Caco-2 (cell line): ENCODE results near the gene IFITM5. TPM values are rescaled to one million over a fixed set of nuclear protein-coding genes. Genes with fewer than 3 reads are reported as not detected.

Source experiments
- BruUV-seq: library from RNA; stranded (reverse); fragments of 400-500 nt; replicated peaks from 2 replicates; lab custom pipeline; 2021; lab: Mats Ljungman, UMichigan
- CTCF ChIA-PET: fragments of 300-600 bp; sonication (Branson Sonifier 250); formaldehyde crosslinking; loops from one replicate; lab custom pipeline; 2022; ENCODE audit warnings: antibody characterized with exemption; lab: Charles Lee
- POLR2A ChIA-PET: fragments of 300-600 bp; sonication (Branson Sonifier 250); formaldehyde crosslinking; loops from one replicate; lab custom pipeline; 2022; ENCODE audit warnings: antibody characterized with exemption; lab: Charles Lee
- DNase-seq, 2 experiments: peaks; one replicate each; pipeline versions ENCODE4 v3.0.0 to v3.0.0-alpha.2; 2020 to 2022
- H3K27me3 ChIP-seq: replicated peaks from 2 replicates; pipeline ENCODE4 v1.6.0; 2011; ENCODE audit warnings: low read length; ENCODE audit not compliant: control insufficient read depth, insufficient read depth
- H3K36me3 ChIP-seq: 2 replicates; pipeline ENCODE4 v1.5.1; 2011; ENCODE audit warnings: low read length; ENCODE audit not compliant: control insufficient read depth, insufficient read depth
- H3K4me1 ChIP-seq: fragments of 250-450 bp; sonication (Bioruptor Pico); 2 replicates; pipeline ENCODE4 v1.5.1; 2020; ENCODE audit warnings: mild to moderate bottlenecking
- H3K4me3 ChIP-seq: 2 replicates; pipeline ENCODE4 v1.5.1; 2011; ENCODE audit warnings: low read depth, mild to moderate bottlenecking, control low read depth, low read length
- H3K9me3 ChIP-seq: fragments of 250-450 bp; sonication (Bioruptor Pico); 2 replicates; pipeline ENCODE4 v1.5.1; 2020; ENCODE audit warnings: mild to moderate bottlenecking, moderate library complexity
- H3K27ac Mint-ChIP-seq: one replicate; pipeline ENCODE4 v1.8.0; 2022; ENCODE audit warnings: mixed read lengths; ENCODE audit not compliant: unreplicated experiment
- H3K27me3 Mint-ChIP-seq: one replicate; pipeline ENCODE4 v1.8.0; 2022; ENCODE audit warnings: mixed read lengths; ENCODE audit not compliant: insufficient read depth, unreplicated experiment
- H3K36me3 Mint-ChIP-seq: one replicate; pipeline ENCODE4 v1.8.0; 2022; ENCODE audit warnings: mild to moderate bottlenecking, mixed read lengths; ENCODE audit not compliant: insufficient read depth, unreplicated experiment
- H3K4me1 Mint-ChIP-seq: one replicate; pipeline ENCODE4 v1.8.0; 2022; ENCODE audit warnings: low read depth, mixed read lengths; ENCODE audit not compliant: unreplicated experiment
- H3K4me3 Mint-ChIP-seq: one replicate; pipeline ENCODE4 v1.8.0; 2022; ENCODE audit warnings: mild to moderate bottlenecking, moderate library complexity, mixed read lengths; ENCODE audit not compliant: unreplicated experiment
- H3K9me3 Mint-ChIP-seq: one replicate; pipeline ENCODE4 v1.8.0; 2022; ENCODE audit warnings: mixed read lengths; ENCODE audit not compliant: unreplicated experiment
- intact Hi-C: fragments of 100-400 bp; cut with micrococcal nuclease; formaldehyde crosslinking; loops from one replicate; pipeline ENCODE4 v1.10.0; 2022; ENCODE audit not compliant: unreplicated experiment
- total RNA-seq: library from RNA; stranded (reverse); gene quantifications from 2 replicates; pipeline ENCODE4 v1.2.3, GENCODE V29; 2022
- TF ChIP-seq, protein P1 (sequence below), 2 experiments: fragments of 200-600 bp in 1 of 2; IDR thresholded peaks; 1 replicate in 1 of 2; 2 replicates in 1 of 2; pipeline versions ENCODE4 v1.5.1 to v1.8.0; 2011 to 2022; ENCODE audit warnings: antibody characterized with exemption in 1 of 2, control low read depth in 1 of 2, inconsistent platforms in 1 of 2, low read depth in 1 of 2, low read length in 1 of 2, mild to moderate bottlenecking in 1 of 2, moderate library complexity in 1 of 2; ENCODE audit not compliant: insufficient read depth in 1 of 2, severe bottlenecking in 1 of 2, unreplicated experiment in 1 of 2

The IFITM5 gene
- total RNA-seq, 1 experiment from 2014 or later, result not detected

DNA sequence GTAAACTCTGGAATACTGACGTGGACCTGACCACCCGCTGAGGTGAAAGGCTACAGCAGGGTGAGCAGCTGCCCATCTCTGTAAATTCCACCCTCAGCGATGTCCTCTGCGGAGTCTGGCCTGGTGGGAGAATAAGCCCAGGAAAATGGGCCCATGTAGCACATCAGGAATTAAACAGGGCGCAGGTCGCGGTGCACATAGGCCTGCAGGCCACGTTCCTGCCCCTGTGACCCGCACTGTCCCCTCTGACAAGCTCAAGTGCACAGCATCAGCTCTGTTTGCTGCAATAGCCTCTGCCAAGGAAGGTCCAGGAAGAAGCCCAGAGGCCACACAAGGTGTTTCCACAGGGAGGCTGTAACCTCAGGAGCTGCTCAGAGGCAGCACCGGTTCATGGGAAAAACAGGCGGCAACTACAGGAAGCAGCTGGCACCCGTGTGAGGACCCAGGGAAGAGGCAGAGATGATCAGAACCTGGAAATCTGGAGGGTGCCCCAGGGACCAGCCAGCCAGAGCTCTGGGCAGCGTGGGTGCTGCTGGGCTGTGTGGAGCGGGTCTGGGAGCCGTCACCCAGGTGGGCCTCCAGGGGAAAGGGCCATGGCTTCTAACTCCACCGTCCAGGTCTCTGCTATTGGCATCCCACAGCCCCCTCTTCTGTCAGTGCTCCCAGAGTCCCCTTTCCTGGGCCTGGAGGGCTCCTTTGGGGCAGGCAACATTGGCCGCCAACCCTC lies 7.5 kb upstream of the IFITM5 start:
- no peak for DNase-seq
- Mint-ChIP-seq H3K27ac (no peak overlapping the region), H3K36me3 (no peaks in the 10 kb centered on the region), H3K27me3 (no peaks in the 10 kb centered on the region), H3K4me3 (no peak overlapping the region), H3K9me3 (no peaks in the 10 kb centered on the region), H3K4me1 (peaks cover 16% of the 10 kb centered on the region)
- TF ChIP-seq, protein P1, sequence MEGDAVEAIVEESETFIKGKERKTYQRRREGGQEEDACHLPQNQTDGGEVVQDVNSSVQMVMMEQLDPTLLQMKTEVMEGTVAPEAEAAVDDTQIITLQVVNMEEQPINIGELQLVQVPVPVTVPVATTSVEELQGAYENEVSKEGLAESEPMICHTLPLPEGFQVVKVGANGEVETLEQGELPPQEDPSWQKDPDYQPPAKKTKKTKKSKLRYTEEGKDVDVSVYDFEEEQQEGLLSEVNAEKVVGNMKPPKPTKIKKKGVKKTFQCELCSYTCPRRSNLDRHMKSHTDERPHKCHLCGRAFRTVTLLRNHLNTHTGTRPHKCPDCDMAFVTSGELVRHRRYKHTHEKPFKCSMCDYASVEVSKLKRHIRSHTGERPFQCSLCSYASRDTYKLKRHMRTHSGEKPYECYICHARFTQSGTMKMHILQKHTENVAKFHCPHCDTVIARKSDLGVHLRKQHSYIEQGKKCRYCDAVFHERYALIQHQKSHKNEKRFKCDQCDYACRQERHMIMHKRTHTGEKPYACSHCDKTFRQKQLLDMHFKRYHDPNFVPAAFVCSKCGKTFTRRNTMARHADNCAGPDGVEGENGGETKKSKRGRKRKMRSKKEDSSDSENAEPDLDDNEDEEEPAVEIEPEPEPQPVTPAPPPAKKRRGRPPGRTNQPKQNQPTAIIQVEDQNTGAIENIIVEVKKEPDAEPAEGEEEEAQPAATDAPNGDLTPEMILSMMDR (IDR thresholded peaks at IDR 0.05; ENCODE audit: insufficient read depth in 1 of 2, low read depth in 1 of 2, low read length in 1 of 2, severe bottlenecking in 1 of 2, unreplicated experiment in 1 of 2), result no peak
- Histone ChIP-seq H3K4me1 (peaks cover 32% of the 10 kb centered on the region), H3K27me3 (no peaks in the 10 kb centered on the region), H3K4me3 (no peak overlapping the region), H3K9me3 (no peaks in the 10 kb centered on the region), H3K36me3 (no peaks in the 10 kb centered on the region)
- no TSS peak for BruUV-seq
- intact Hi-C loops, result loop anchor here (5.0 kb wide), 1 partner anchor 50 kb away; no protein-coding TSS in a partner anchor
- POLR2A ChIA-PET, result interaction anchor here (1.3 kb wide), 1 partner anchor 49 kb away, joined by 4 read pairs; no protein-coding TSS in a partner anchor
- CTCF ChIA-PET, result interaction anchor here (0.5 to 3.0 kb wide), 4 partner anchors 9 to 143 kb away, joined by 3 to 16 read pairs (median 12); partner anchors contain the start of gene PTDSS2

DNA sequence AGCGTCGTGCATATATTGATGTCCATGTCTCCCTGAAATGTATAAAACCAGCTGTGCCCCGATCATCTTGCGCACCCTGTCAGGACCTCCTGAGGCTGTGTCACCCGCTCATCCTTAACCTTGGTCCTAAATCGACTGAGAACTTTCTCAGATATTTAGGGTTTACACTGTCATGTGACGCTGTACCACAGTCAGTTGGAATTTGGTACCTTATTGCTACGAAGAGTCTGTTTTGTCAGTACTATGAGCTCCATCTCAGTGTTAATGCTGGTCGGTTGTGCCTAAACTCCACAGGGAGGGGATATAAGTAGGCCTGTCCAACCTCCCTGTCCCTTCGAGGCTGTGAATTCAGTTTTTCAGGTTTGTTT lies 6.5 kb upstream of the IFITM5 start:
- Mint-ChIP-seq H3K27ac (no peak overlapping the region), H3K9me3 (no peaks in the 10 kb centered on the region), H3K36me3 (no peaks in the 10 kb centered on the region), H3K4me1 (peaks cover 24% of the 10 kb centered on the region), H3K4me3 (peak overlapping the region; percentile 4), H3K27me3 (no peaks in the 10 kb centered on the region)
- ChIA-PET CTCF (interaction anchor here (1.5 to 3.0 kb wide), 5 partner anchors 10 to 144 kb away, joined by 7 to 16 read pairs (median 12); partner anchors contain the start of gene PTDSS2), POLR2A (interaction anchor here (1.6 kb wide), 1 partner anchor 50 kb away, joined by 4 read pairs; no protein-coding TSS in a partner anchor)
- intact Hi-C loops, result loop anchor here (1.0 to 5.0 kb wide), 2 partner anchors 51 to 142 kb away; no protein-coding TSS in a partner anchor
- Histone ChIP-seq H3K4me1 (peaks cover 37% of the 10 kb centered on the region), H3K27me3 (no peaks in the 10 kb centered on the region), H3K36me3 (no peaks in the 10 kb centered on the region), H3K9me3 (no peaks in the 10 kb centered on the region), H3K4me3 (no peak overlapping the region)
- no peak for DNase-seq
- TF ChIP-seq, protein P1 (IDR thresholded peaks at IDR 0.05; ENCODE audit: insufficient read depth in 1 of 2, low read depth in 1 of 2, low read length in 1 of 2, severe bottlenecking in 1 of 2, unreplicated experiment in 1 of 2), result no peak
- BruUV-seq, result no TSS peak
